GM12892 (cell line): Measurements from ENCODE around the gene TCF4.

Experiments
- DNase-seq: peaks from one replicate; pipeline ENCODE4 v3.0.0; 2011; ENCODE audit not compliant: insufficient read length
- FAIRE-seq: peaks from 2 replicates; lab custom pipeline; 2011; peaks lifted over from hg19 to GRCh38; lab: Jason Lieb, UNC
- POLR2A ChIP-seq: IDR thresholded peaks from 2 replicates; pipeline ENCODE4 v1.6.1; 2011; ENCODE audit warnings: low read depth, low read length, control low read depth
- POLR2AphosphoS5 ChIP-seq: IDR thresholded peaks from 2 replicates; pipeline ENCODE4 v1.6.1; 2011; ENCODE audit warnings: low read depth, low read length, control low read depth
- TAF1 ChIP-seq: IDR thresholded peaks from 2 replicates; pipeline ENCODE4 v1.6.1; 2011; ENCODE audit warnings: low read depth, mild to moderate bottlenecking, control low read depth, low read length, borderline replicate concordance

TCF4 gene

GRCh38 chr18:55376387-55376786 is 211.6 kb downstream of the TCF4 start:
- FAIRE-seq, result peak; percentile 90
- DNase-seq, result no peak
- TF ChIP-seq TAF1, result no peak
- TF ChIP-seq POLR2A, result no peak
- TF ChIP-seq POLR2AphosphoS5, result no peak

GRCh38 chr18:55375930-55376329 is 212.1 kb downstream of the TCF4 start:
- DNase-seq (no peak), FAIRE-seq (no peak)
- TF ChIP-seq TAF1 (no peak), POLR2AphosphoS5 (no peak), POLR2A (no peak)

- FAIRE-seq, result no peak
- DNase-seq, result no peak
- TF ChIP-seq POLR2AphosphoS5, result no peak
- no peak for TF ChIP-seq TAF1
- TF ChIP-seq POLR2A, result no peak
These were observed 213.3 kb downstream of the TCF4 start for GRCh38 chr18:55374741-55375140.

GRCh38 chr18:55372209-55372608 is 215.8 kb downstream of the TCF4 start:
- DNase-seq (no peak), FAIRE-seq (no peak)
- TF ChIP-seq POLR2AphosphoS5 (no peak), TAF1 (no peak), POLR2A (no peak)

GRCh38 chr18:55370936-55371335 is 217.1 kb downstream of the TCF4 start:
- no peak for DNase-seq
- FAIRE-seq, result no peak
- TF ChIP-seq TAF1 (no peak), POLR2A (no peak), POLR2AphosphoS5 (no peak)

GRCh38 chr18:55369346-55369745 is 218.6 kb downstream of the TCF4 start:
- no peak for DNase-seq
- FAIRE-seq, result no peak
- TF ChIP-seq POLR2AphosphoS5 (no peak), TAF1 (no peak), POLR2A (no peak)

- DNase-seq (no peak), FAIRE-seq (no peak)
- TF ChIP-seq POLR2A (no peak), TAF1 (no peak)
These were observed 222.7 kb downstream of the TCF4 start for GRCh38 chr18:55365342-55365741.

GRCh38 chr18:55362303-55362702 is 225.7 kb downstream of the TCF4 start:
- TF ChIP-seq POLR2AphosphoS5, result no peak
- no peak for TF ChIP-seq TAF1
- no peak for TF ChIP-seq POLR2A
- no peak for DNase-seq
- no peak for FAIRE-seq

GRCh38 chr18:55361492-55362250 is 226.3 kb downstream of the TCF4 start:
- DNase-seq (no peak), FAIRE-seq (no peak)
- TF ChIP-seq POLR2A (no peak), TAF1 (no peak), POLR2AphosphoS5 (no peak)

- DNase-seq, result no peak
- TF ChIP-seq POLR2A, result no peak
- FAIRE-seq, result no peak
These were observed 227.9 kb downstream of the TCF4 start for GRCh38 chr18:55360061-55360460.

GRCh38 chr18:55356815-55357214 is 231.2 kb downstream of the TCF4 start:
- DNase-seq (no peak), FAIRE-seq (no peak)
- TF ChIP-seq POLR2AphosphoS5, result no peak
- TF ChIP-seq POLR2A, result no peak
- TF ChIP-seq TAF1, result no peak

- DNase-seq (no peak), FAIRE-seq (no peak)
- TF ChIP-seq TAF1 (no peak), POLR2AphosphoS5 (no peak), POLR2A (no peak)
These were observed 232.8 kb downstream of the TCF4 start for GRCh38 chr18:55355223-55355622.

- TF ChIP-seq POLR2A (no peak), TAF1 (no peak), POLR2AphosphoS5 (no peak)
- FAIRE-seq (no peak), DNase-seq (no peak)
These were observed 233.2 kb downstream of the TCF4 start for GRCh38 chr18:55354795-55355194.

- DNase-seq (no peak), FAIRE-seq (no peak)
- TF ChIP-seq TAF1 (no peak), POLR2AphosphoS5 (no peak), POLR2A (no peak)
These were observed 234.2 kb downstream of the TCF4 start for GRCh38 chr18:55353806-55354205.
